Measurements from ENCODE around the gene KIAA1958. TPM values are rescaled to one million over a fixed set of nuclear protein-coding genes. Genes with fewer than 3 reads are reported as not detected.

The KIAA1958 gene
- total and polyA plus RNA-seq, 10 donors = 0.39 to 11.9 (median 6.3) TPM

- no peaks in the 10 kb centered on the region for H3K9me3 ChIP-seq
- H3K27me3 ChIP-seq (replicated peaks in 1 of 7) = no peaks in the 10 kb centered on the region
- DNase-seq = no peak
- TF ChIP-seq POLR2AphosphoS5 (IDR thresholded peaks at IDR 0.05) (no peak), POLR2A (IDR thresholded peaks at IDR 0.05) (no peak), CTCF (IDR thresholded peaks at IDR 0.05 in 8 of 11, conservative IDR thresholded peaks at IDR 0.05 in 3 of 11) (no peak)
- intact Hi-C loops (cut with DNase I; ENCODE audit: low total_unique reads) = no loop called here
- no peak overlapping the region for H3K4me3 ChIP-seq
- H3K27ac ChIP-seq = no peak overlapping the region
- peaks cover 0 to 7% (median 0%) of the 10 kb centered on the region in 6 donors for H3K36me3 ChIP-seq
- no peaks in the 10 kb centered on the region for H3K4me1 ChIP-seq
- 91 to 96% (median 93%) methylated on average over 5 of the region's 5 CpGs for WGBS, 5 donors
These were observed 177.1 kb downstream of the KIAA1958 start for GRCh38 chr9:112663681-112664080.

DNA sequence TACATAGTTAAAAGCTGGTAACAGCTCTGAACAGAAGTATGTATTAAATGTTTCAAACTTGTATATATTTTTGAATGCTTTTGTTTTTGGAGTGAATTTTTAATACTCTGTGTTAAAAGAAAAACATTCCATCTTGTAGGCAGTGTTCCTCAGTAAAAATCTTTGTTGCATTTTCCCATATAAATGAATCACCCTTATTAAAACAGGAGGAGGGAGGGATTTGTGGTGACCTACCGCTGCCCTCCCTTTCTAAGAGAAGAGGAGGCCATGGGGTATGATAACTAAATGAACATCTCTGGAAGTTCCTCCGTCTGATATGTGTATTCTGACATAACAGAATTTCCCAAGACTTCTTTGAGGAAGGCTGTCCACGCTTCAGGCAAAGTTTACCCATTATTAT is 177.9 kb downstream of the KIAA1958 start:
- intact Hi-C loops (cut with DNase I; ENCODE audit: low total_unique reads) = no loop called here
- H3K4me1 ChIP-seq = no peaks in the 10 kb centered on the region
- H3K4me3 ChIP-seq = no peak overlapping the region
- no peak for DNase-seq
- H3K9me3 ChIP-seq = no peaks in the 10 kb centered on the region
- 83 to 90% (median 85%) methylated on average over 3 of the region's 3 CpGs for WGBS, 5 donors
- no peak for TF ChIP-seq POLR2A (IDR thresholded peaks at IDR 0.05)
- TF ChIP-seq CTCF (IDR thresholded peaks at IDR 0.05 in 8 of 11, conservative IDR thresholded peaks at IDR 0.05 in 3 of 11) = no peak
- no peak for TF ChIP-seq POLR2AphosphoS5 (IDR thresholded peaks at IDR 0.05)
- no peak overlapping the region for H3K27ac ChIP-seq
- H3K36me3 ChIP-seq = peaks cover 0 to 6% (median 0%) of the 10 kb centered on the region in 6 donors
- H3K27me3 ChIP-seq (replicated peaks in 1 of 7) = no peaks in the 10 kb centered on the region

DNA sequence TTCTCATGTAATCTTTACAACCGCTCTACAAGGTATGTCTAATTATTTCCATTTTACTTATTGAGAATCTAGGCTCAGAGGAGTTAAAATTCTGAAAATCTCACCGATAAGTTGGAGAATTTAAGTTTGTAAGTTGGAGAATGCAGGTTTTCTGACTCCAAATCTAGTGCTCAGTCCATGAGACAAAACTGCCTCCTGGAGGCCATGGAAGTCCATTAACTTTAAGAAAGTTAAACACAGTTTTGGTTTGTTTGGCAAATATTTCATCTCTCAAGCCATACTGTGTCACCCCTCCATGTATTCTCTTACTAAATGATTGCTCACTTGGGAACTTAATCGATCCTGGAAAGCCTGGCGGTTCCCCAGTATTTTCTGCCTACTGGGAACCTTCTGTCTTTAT is 178.7 kb downstream of the KIAA1958 start:
- H3K27ac ChIP-seq = no peak overlapping the region
- H3K9me3 ChIP-seq = no peaks in the 10 kb centered on the region
- WGBS, 5 donors = 89 to 99% (median 91%) methylated on average over 4 of the region's 4 CpGs
- intact Hi-C loops (cut with DNase I; ENCODE audit: low total_unique reads) = no loop called here
- no peak for DNase-seq
- TF ChIP-seq POLR2AphosphoS5 (IDR thresholded peaks at IDR 0.05) (no peak), CTCF (IDR thresholded peaks at IDR 0.05 in 8 of 11, conservative IDR thresholded peaks at IDR 0.05 in 3 of 11) (no peak), POLR2A (IDR thresholded peaks at IDR 0.05) (no peak)
- H3K4me3 ChIP-seq = no peak overlapping the region
- no peaks in the 10 kb centered on the region for H3K36me3 ChIP-seq
- no peaks in the 10 kb centered on the region for H3K27me3 ChIP-seq (replicated peaks in 1 of 7)
- H3K4me1 ChIP-seq = no peaks in the 10 kb centered on the region

GRCh38 chr9:112669326-112669725 is 182.7 kb downstream of the KIAA1958 start:
- no peak for DNase-seq
- intact Hi-C loops (cut with DNase I; ENCODE audit: low total_unique reads) = no loop called here
- no peak overlapping the region for H3K4me3 ChIP-seq
- H3K9me3 ChIP-seq = no peaks in the 10 kb centered on the region
- no peak overlapping the region for H3K27ac ChIP-seq
- 95 to 100% (median 96%) methylated on average over 2 of the region's 2 CpGs for WGBS, 5 donors
- no peaks in the 10 kb centered on the region for H3K27me3 ChIP-seq (replicated peaks in 1 of 7)
- TF ChIP-seq POLR2AphosphoS5 (IDR thresholded peaks at IDR 0.05) = no peak
- no peak for TF ChIP-seq CTCF (IDR thresholded peaks at IDR 0.05 in 8 of 11, conservative IDR thresholded peaks at IDR 0.05 in 3 of 11)
- no peak for TF ChIP-seq POLR2A (IDR thresholded peaks at IDR 0.05)
- H3K36me3 ChIP-seq = no peaks in the 10 kb centered on the region
- no peaks in the 10 kb centered on the region for H3K4me1 ChIP-seq
